ENCODE results near the gene TRMT1. TPM values are rescaled to one million over a fixed set of nuclear protein-coding genes. Genes with fewer than 3 reads are reported as not detected.

The TRMT1 gene
- total and polyA plus RNA-seq, 2 of the 8 experiments (the other 6 are each of a cell fraction or from before 2014, with no cell fraction given): 77.4 to 99.3 TPM

DNA sequence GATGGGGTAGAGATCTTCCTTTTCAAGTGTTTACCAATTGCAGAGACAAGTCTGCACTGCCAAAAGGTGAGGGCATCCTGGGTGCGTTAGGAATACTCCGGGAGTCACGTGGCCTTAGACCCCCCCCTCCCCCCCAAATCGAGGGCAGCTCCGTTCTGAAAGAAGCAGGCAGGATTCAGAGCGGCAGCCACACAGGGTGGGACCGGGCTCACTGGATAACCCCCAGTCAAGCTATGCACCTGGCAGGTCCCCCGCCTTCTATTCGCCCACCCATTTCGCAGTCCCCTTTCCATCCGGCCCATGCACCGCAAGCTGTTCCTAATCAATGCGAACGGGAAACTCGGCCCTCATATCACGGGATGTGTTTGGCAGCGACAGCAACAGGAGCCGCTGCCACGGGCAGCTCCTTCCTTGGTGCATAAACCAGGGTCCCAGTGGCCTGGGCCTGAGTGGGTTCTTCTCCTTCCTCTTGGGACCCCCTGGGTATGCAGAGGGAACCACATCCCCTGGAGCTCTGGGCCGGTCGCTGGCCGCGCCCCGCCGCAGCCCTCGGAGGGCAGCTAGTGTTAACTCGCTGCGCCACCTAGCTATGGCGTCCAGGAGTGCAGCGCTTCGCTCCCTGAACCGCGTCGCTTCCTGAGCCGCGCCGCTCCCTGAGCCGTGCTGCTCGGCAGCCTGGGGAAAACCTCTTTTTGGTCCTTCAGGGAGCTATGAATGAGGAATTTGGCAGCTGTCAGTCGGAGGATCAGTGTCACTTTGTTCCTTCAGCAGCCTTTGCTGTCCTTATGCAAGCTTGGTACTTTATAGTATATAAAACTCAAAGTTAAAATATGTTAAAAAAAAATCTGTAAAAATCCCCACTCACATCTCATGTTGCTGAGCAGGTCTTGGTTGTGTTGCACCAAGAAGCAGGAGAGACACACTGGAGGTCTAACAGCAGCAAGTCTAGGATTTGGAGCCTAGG is 55.3 kb downstream of the TRMT1 start:
- H3K36me3 ChIP-seq (ENCODE audit: control insufficient read depth in 2 of 4, insufficient read depth in 4 of 4, low read length in 3 of 4): no peaks in the 10 kb centered on the region
- H4K20me1 ChIP-seq (replicated peaks in 1 of 2; ENCODE audit: control insufficient read depth in 1 of 2, insufficient read depth in 2 of 2, low read length in 2 of 2): peaks cover 0 to 8% of the 10 kb centered on the region in 2 experiments
- H3K27me3 ChIP-seq (replicated peaks in 1 of 4; ENCODE audit: control insufficient read depth in 3 of 4, extremely low read depth in 1 of 4, insufficient read depth in 3 of 4, low read length in 3 of 4): peaks cover 56 to 76% (median 72%) of the 10 kb centered on the region in 4 experiments
- no peak overlapping the region for H3K27ac ChIP-seq (ENCODE audit: low read depth, low read length)
- peak in 1 of 2 experiments; percentile 97 for DNase-seq (ENCODE audit: low read depth in 1 of 2, low spot score in 2 of 2)
- H3K79me2 ChIP-seq (ENCODE audit: control insufficient read depth in 1 of 2, insufficient read depth in 2 of 2, low read length in 2 of 2): no peaks in the 10 kb centered on the region
- no peak overlapping the region for H2AK5ac ChIP-seq (ENCODE audit: low read depth, low read length)
- 0 out of 2 replicates have a peak overlapping the region, but pooled peaks have one; percentile 44 for H2AFZ ChIP-seq (ENCODE audit: low read length)
- 3% methylated on average over 37 of the region's 40 CpGs; no CpG with 5 or more reads in 1 of the 2 experiments for WGBS, 2 experiments (ENCODE audit: extremely low coverage in 1 of 2, insufficient coverage in 1 of 2, insufficient read length in 1 of 2, insufficient replicate concordance in 2 of 2, low coverage in 1 of 2, low lambda C conversion rate in 2 of 2, missing lambda C conversion rate in 1 of 2)
- POLR2A ChIA-PET (ENCODE audit: partially characterized antibody): interaction anchor here (0.7 to 1.6 kb wide), 7 partner anchors 16 to 91 kb away, joined by 3 to 6 read pairs (median 3); partner anchors contain the start of gene NACC1
- peak overlapping the region; percentile 17 to 60 (median 46); a peak in 7 of 8 replicates for H3K4me3 ChIP-seq (ENCODE audit: extremely low read depth in 1 of 4, insufficient read depth in 2 of 4, low read depth in 3 of 4, low read length in 4 of 4)
- peaks cover 6% of the 10 kb centered on the region; the same call in 1 of the 2 replicates for H3K23me2 ChIP-seq (ENCODE audit: low read depth, low read length)
- H2BK12ac ChIP-seq (ENCODE audit: low read depth, low read length): no peak overlapping the region
- FAIRE-seq: peak; percentile 39
- H3K9ac ChIP-seq (replicated peaks in 1 of 4; ENCODE audit: extremely low read depth in 1 of 4, low read depth in 3 of 4, low read length in 3 of 4): no peak overlapping the region
- no peak overlapping the region for H2BK5ac ChIP-seq (ENCODE audit: low read depth, low read length)
- H3K4ac ChIP-seq (replicated peaks; ENCODE audit: insufficient read length, low read depth, low read length): no peak overlapping the region
- peak overlapping the region; percentile 61 to 93 for H3K4me2 ChIP-seq (ENCODE audit: insufficient read depth in 1 of 2, low read depth in 2 of 2, low read length in 2 of 2)
- no peak overlapping the region for H3K14ac ChIP-seq (ENCODE audit: insufficient read length)
- peak overlapping the region; percentile 14; the same call in 1 of the 2 replicates for H4K8ac ChIP-seq (ENCODE audit: extremely low read depth, insufficient read depth, low read length)
- no peak overlapping the region for H2BK120ac ChIP-seq (replicated peaks; ENCODE audit: low read depth, low read length)
- H3K23ac ChIP-seq (ENCODE audit: insufficient read length): no peak overlapping the region
- no peak overlapping the region for H2BK20ac ChIP-seq (ENCODE audit: low read length)
- 0 out of 2 replicates have a peak overlapping the region, but pooled peaks have one; percentile 61 for H2BK15ac ChIP-seq (ENCODE audit: low read length)
- no peaks in the 10 kb centered on the region for H3K9me3 ChIP-seq (ENCODE audit: insufficient read depth in 2 of 2, low read depth in 1 of 2, low read length in 1 of 2)
- no peak overlapping the region for H3K56ac ChIP-seq (replicated peaks; ENCODE audit: insufficient read length, low read depth, low read length)
- peaks cover 0 to 14% (median 9%) of the 10 kb centered on the region in 4 experiments; a peak in 6 of 7 replicates for H3K4me1 ChIP-seq (replicated peaks in 1 of 4; ENCODE audit: control insufficient read depth in 3 of 4, insufficient read depth in 4 of 4, low read length in 3 of 4)
- no peak overlapping the region for H4K5ac ChIP-seq (ENCODE audit: insufficient read length, low read depth, low read length)
- no peak overlapping the region for H4K91ac ChIP-seq (replicated peaks; ENCODE audit: insufficient read length, low read length)
- CTCF ChIA-PET (ENCODE audit: partially characterized antibody): interaction anchor here (0.9 to 48.8 kb wide), 21 partner anchors 11 to 214 kb away, joined by 3 to 1145 read pairs (median 8); partner anchors contain the start of genes LYL1 and NFIX
- no peaks in the 10 kb centered on the region for H3K79me1 ChIP-seq (ENCODE audit: low read depth, low read length)
- no peak overlapping the region for H3K18ac ChIP-seq (ENCODE audit: extremely low read depth, low read length)
- no peak for TF ChIP-seq POLR2A (IDR thresholded peaks at IDR 0.05; ENCODE audit: control extremely low read depth in 1 of 2, low read depth in 2 of 2, low read length in 2 of 2)
- TF ChIP-seq JUND (IDR thresholded peaks at IDR 0.05; ENCODE audit: low read length): no peak
- TF ChIP-seq YY1 (IDR thresholded peaks at IDR 0.05; ENCODE audit: low read depth, low read length): peak; percentile 75; the same call in 1 of the 2 replicates
- peak; percentile 82 to 91 for TF ChIP-seq RAD21 (IDR thresholded peaks at IDR 0.05 in 1 of 2, conservative IDR thresholded peaks at IDR 0.05 in 1 of 2; ENCODE audit: low read depth in 2 of 2, low read length in 2 of 2)
- TF ChIP-seq, protein P1, sequence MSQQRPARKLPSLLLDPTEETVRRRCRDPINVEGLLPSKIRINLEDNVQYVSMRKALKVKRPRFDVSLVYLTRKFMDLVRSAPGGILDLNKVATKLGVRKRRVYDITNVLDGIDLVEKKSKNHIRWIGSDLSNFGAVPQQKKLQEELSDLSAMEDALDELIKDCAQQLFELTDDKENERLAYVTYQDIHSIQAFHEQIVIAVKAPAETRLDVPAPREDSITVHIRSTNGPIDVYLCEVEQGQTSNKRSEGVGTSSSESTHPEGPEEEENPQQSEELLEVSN (IDR thresholded peaks at IDR 0.05): 0 out of 2 replicates have a peak, but pooled peaks have one; percentile 11
- TF ChIP-seq EP300 (IDR thresholded peaks at IDR 0.05; ENCODE audit: borderline replicate concordance in 1 of 2, low read depth in 2 of 2, low read length in 2 of 2): peak in 1 of 2 experiments; percentile 46; a peak in 1 of 3 replicates
- TF ChIP-seq SUZ12 (IDR thresholded peaks at IDR 0.05; ENCODE audit: low read length): peak; percentile 66; the same call in 1 of the 2 replicates

Data from H1 (cell line).